RWPE1 (cell line): ENCODE results near the gene RASSF6.

Source experiments
- CTCF ChIA-PET: fragments of 350-600 bp; sonication (Branson Sonifier 250); formaldehyde crosslinking; extraction: SDS; loops from one replicate; lab custom pipeline; 2021; lab: Yijun Ruan, JAX
- POLR2A ChIA-PET: fragments of 400-600 bp; formaldehyde crosslinking; extraction: SDS; loops from one replicate; lab custom pipeline; 2020; ENCODE audit warnings: antibody characterized with exemption; ENCODE audit not compliant: low non-redundant PET; lab: Yijun Ruan, JAX
- DNase-seq: peaks from one replicate; pipeline ENCODE4 v3.0.0; 2012; ENCODE audit warnings: low spot score
- H3K27ac ChIP-seq: fragments of 450-650 bp; 2 replicates; pipeline ENCODE4 v1.5.1; 2017
- TF ChIP-seq, protein P1 (sequence below): fragments of 450-650 bp; conservative IDR thresholded peaks from 2 replicates; pipeline ENCODE4 v1.5.1; 2017; ENCODE audit warnings: low read depth, mild to moderate bottlenecking

RASSF6 gene

DNA sequence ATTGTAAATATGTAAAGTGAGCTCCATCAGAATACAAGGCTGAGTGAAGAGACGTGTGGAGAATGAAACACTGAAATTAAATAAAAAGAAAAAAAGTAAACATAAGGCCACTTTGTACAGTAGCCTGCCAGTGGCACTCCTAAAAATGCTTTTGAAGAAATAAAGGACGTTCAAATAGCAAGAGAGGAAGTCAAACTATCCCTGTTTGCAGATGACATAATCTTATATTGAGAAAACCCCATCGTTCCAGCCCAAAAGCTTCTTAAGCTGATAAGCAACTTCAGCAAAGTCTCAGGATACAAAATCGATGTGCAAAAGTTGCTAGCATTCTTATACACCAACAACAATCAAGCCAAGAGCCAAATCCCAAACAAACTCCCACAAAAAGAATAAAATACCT is 24.2 kb downstream of the RASSF6 start:
- H3K27ac ChIP-seq: no peak overlapping the region
- DNase-seq: no peak
- TF ChIP-seq, protein P1, sequence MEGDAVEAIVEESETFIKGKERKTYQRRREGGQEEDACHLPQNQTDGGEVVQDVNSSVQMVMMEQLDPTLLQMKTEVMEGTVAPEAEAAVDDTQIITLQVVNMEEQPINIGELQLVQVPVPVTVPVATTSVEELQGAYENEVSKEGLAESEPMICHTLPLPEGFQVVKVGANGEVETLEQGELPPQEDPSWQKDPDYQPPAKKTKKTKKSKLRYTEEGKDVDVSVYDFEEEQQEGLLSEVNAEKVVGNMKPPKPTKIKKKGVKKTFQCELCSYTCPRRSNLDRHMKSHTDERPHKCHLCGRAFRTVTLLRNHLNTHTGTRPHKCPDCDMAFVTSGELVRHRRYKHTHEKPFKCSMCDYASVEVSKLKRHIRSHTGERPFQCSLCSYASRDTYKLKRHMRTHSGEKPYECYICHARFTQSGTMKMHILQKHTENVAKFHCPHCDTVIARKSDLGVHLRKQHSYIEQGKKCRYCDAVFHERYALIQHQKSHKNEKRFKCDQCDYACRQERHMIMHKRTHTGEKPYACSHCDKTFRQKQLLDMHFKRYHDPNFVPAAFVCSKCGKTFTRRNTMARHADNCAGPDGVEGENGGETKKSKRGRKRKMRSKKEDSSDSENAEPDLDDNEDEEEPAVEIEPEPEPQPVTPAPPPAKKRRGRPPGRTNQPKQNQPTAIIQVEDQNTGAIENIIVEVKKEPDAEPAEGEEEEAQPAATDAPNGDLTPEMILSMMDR: no peak
- ChIA-PET POLR2A (no interaction called here), CTCF (interaction anchor here (1.2 kb wide), 1 partner anchor 23 kb away, joined by 3 read pairs; no protein-coding TSS in a partner anchor)

DNA sequence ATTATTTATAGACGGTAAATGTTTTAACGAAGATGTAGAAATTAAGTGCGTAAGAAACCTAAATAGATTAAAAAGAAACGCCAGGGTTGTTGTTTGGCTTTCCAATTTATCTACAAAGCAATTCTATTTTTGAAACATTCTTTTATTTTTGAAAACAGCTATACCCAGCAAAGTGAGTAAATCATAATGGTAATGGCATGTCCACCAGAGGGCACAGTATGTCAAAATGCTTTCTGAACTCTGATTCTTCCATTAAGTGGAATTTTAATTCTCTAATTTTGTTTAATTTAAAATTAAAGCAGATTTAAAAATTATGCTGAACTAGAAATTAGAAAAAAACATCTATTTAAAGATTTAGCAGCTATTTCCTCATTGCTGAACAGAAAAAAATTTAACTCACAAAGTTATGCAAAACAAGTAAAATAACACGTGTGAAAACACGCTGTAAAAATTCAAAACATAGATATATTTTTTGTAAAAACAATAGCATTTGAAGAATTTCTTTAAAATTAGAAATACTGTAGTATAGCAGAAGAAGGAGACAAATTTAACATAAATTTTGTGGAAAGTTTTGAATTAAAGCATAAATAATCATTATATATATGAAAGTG is 26.5 kb downstream of the RASSF6 start:
- CTCF ChIA-PET: interaction anchor here (0.6 to 1.8 kb wide), 6 partner anchors 57 to 558 kb away, joined by 3 to 11 read pairs (median 4); no protein-coding TSS in a partner anchor
- H3K27ac ChIP-seq: no peak overlapping the region
- POLR2A ChIA-PET: no interaction called here
- TF ChIP-seq, protein P1: peak; percentile 64
- no peak for DNase-seq

DNA sequence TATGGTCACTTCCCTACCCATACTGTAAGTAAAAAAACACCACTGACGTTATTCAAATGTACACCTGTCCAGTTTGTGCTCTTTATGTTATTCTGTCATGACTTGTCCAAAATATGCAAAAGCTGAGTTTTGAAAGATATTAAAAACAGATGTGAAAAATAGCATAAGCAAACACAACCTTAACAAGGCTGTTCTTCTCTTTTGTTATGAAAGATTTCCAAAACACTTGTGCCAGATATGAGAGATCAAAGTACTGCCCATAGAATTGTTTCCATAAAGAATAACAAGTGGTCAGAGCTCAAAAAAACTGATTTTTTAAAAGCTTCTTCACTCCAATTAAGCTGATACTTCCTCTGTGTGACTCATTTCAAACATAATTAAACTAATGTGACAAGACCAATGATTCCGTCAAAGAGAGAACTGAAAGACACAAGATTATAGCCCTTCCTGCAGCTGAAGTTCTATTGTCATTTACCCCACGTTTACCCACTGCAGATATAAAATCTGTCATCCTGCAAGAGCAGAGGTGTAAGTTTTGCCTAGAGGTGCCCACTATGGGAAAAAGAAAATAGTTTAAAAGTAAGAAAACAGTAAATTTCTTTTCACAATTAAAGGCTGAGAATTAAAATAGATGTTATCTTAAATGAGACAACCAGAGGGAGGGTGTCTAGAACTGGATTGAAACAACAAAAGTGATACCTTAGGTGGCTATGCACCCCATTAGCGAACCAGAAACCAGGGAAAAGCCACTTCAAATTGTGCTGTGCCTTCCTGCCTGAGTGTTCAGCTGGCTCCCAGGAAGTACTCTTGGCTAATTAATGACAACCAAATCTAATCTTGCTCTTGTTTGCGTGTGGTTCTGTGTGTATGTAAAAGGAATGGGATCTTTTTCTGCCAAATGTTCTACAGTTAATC is 30.1 kb downstream of the RASSF6 start:
- H3K27ac ChIP-seq: no peak overlapping the region
- ChIA-PET POLR2A (no interaction called here), CTCF (interaction anchor here (0.5 to 1.7 kb wide), 4 partner anchors 16 to 787 kb away, joined by 3 to 12 read pairs (median 6); no protein-coding TSS in a partner anchor)
- no peak for DNase-seq
- TF ChIP-seq, protein P1: no peak

DNA sequence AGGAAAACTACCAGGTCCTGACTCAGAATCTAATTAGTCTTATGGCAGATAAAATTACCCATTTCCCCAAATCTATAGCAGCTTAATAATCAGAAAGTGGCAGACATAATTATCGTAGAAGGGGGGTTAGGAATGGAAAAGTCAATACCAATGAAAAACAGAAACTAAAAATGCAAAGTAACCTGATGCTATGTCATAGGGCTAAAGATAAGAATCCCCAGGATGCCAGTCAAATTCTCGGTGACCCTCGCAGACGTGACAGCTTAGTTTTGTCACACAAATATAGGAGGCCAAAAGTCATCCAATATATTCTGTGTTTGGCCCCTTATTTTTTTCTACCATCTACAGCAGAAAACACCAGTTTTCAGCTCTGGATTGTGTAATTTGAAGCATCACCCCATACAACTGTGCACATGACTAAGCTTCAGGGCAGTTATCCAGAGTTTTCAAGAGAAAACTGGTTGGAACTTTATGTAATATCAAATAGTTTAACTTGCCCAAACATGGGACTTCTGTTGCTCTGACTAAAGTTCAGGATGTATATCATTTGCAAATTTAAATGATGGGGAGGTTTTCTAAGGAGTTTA is 30.9 kb downstream of the RASSF6 start:
- POLR2A ChIA-PET: no interaction called here
- peak; percentile 65 for DNase-seq
- TF ChIP-seq, protein P1: no peak
- CTCF ChIA-PET: interaction anchor here (0.5 to 1.7 kb wide), 3 partner anchors 16 to 72 kb away, joined by 3 to 12 read pairs (median 9); no protein-coding TSS in a partner anchor
- H3K27ac ChIP-seq: no peak overlapping the region

DNA sequence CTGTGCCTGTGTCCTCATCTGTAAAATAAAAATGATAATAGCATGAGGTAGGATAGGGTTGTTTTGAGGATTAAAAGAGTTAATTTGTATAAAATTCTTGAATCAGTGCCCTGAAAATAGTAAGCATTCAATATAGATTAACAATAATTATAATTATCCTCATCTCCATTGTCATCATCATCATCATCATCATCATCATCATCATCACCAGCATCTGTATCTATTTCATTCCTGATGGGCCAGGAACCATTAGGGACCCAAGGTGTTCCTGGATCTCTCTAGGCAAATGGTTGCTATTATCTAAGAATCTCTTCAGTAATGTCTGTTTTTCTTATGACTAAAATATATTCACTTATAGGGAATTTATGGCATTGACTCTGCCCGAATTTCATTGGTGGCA is 31.6 kb downstream of the RASSF6 start:
- no peak for DNase-seq
- CTCF ChIA-PET: no interaction called here
- TF ChIP-seq, protein P1: no peak
- POLR2A ChIA-PET: no interaction called here
- H3K27ac ChIP-seq: no peak overlapping the region

DNA sequence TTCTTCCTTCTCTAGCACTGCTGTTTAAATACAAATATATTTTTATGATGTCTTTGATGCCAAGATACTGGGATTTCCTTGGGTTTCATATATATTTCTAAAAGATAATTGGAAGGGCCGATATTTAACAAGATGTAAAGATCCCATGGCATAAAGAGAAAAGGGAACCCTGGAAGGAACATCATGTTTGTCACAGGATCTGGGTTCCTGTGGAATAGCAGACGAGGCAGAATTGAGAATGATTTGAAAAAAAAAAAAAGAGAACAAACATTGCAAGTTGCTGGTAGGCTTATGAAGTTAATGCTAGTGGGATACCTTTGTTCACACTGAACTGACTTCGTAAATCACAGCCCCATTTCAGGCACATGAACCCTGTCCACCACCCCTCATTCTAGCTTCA is 33.6 kb downstream of the RASSF6 start:
- TF ChIP-seq, protein P1: no peak
- DNase-seq: no peak
- ChIA-PET POLR2A (no interaction called here), CTCF (interaction anchor here (0.6 kb wide), 1 partner anchor 397 kb away, joined by 5 read pairs; no protein-coding TSS in a partner anchor)
- H3K27ac ChIP-seq: no peak overlapping the region
